ENCODE data around the gene NRXN3.

Gene NRXN3

DNA sequence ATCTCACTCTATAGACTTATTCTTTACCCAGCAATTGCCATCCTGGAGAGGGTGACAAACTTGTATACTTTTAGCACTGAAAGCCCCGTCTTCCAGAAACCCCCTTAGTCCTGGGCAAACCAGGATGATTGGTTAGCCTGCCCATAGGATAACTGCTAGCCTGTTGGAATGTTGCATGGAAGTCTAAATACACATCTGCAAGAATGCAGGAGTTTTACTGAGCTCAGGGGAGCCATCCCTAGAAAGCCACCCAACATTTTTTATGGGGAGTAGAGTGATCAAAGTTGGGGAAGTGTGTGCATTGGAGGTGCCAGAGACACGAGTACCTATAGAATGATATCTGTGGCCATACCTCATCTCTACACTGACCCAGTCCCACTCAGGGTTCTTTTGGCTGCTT, 155.7 kb downstream of the NRXN3 start:
- ChIA-PET POLR2A (no interaction called here), CTCF (no interaction called here)
- no peak for DNase-seq (ENCODE audit: extremely low spot score)
- no peak for TF ChIP-seq CTCF (IDR thresholded peaks at IDR 0.05; ENCODE audit: control extremely low read depth, extremely low read depth, low read depth, missing control alignments)

- POLR2A ChIA-PET: no interaction called here
- no peak for TF ChIP-seq CTCF (IDR thresholded peaks at IDR 0.05; ENCODE audit: control extremely low read depth, extremely low read depth, low read depth, missing control alignments)
- CTCF ChIA-PET: interaction anchor here (1.0 to 1.5 kb wide), 2 partner anchors 12 to 29 kb away, joined by 3 read pairs; no protein-coding TSS in a partner anchor
- DNase-seq (ENCODE audit: extremely low spot score): no peak
Observed at GRCh38 chr14:78327426-78328221, 157.5 kb downstream of the NRXN3 start.

DNA sequence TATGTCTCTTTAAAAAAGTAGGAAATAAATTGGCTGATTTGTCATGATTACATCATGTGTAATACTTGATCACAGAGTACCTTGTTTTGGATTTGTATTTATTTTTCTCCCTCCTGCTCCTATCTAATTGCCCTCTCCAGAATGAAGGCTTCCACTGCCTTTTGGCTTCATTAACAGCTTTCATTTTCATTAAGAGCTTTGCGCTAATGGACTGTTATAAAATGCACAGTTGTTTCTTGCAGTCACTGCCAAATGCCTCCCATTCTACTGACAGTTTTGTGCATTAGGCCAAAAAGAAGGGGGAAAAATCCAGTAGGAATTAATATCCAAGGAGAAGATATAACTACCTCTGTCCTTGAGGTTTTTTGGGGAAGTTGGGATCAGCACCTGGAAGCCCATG, 159.2 kb downstream of the NRXN3 start:
- ChIA-PET CTCF (no interaction called here), POLR2A (no interaction called here)
- TF ChIP-seq CTCF (IDR thresholded peaks at IDR 0.05; ENCODE audit: control extremely low read depth, extremely low read depth, low read depth, missing control alignments): no peak
- no peak for DNase-seq (ENCODE audit: extremely low spot score)

DNA sequence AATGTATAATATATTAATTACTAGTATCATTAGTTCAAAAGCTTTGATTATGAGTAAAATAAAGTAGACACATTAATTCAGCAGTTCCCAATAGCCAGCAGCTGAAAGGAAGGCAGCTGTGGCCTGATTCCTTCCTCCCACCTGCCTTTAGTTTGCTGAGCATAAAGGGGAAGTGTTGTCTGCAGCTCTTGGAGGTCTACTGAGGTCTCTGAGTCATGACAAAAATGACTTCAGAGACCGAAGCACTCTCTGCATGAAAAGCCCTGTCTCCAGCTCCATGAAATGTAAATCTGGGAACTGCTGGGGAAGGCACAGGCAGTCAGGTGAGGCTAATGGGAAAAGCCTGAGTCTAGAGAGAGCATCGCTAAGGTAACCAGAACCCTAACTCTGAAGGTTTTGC, 165.4 kb downstream of the NRXN3 start:
- ChIA-PET POLR2A (no interaction called here), CTCF (interaction anchor here (1.2 kb wide), 1 partner anchor 22 kb away, joined by 3 read pairs; no protein-coding TSS in a partner anchor)
- DNase-seq (ENCODE audit: extremely low spot score): no peak
- TF ChIP-seq CTCF (IDR thresholded peaks at IDR 0.05; ENCODE audit: control extremely low read depth, extremely low read depth, low read depth, missing control alignments): no peak

DNA sequence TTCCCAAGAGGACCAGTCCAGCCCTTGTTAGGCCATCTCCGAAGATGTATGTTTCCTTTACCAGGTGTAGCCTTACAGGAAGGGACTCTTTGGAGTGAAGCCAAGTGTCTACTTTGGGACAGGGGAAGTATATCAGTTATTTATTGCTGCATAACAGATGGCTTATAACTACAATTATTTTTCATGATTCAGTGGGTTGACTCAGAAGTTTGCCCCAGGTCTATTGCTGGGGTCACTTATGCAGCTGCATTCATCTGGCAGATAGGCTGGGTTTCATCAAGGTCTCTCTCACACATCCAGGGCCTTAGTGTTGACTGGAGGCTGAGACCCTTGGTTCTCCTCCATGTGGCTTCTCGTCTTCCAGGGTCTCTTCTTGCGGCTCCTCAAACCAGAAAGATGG, 170.1 kb downstream of the NRXN3 start:
- TF ChIP-seq CTCF (IDR thresholded peaks at IDR 0.05; ENCODE audit: control extremely low read depth, extremely low read depth, low read depth, missing control alignments): no peak
- no peak for DNase-seq (ENCODE audit: extremely low spot score)
- CTCF ChIA-PET: no interaction called here
- POLR2A ChIA-PET: no interaction called here

- DNase-seq (ENCODE audit: extremely low spot score): no peak
- CTCF ChIA-PET: no interaction called here
- no peak for TF ChIP-seq CTCF (IDR thresholded peaks at IDR 0.05; ENCODE audit: control extremely low read depth, extremely low read depth, low read depth, missing control alignments)
- POLR2A ChIA-PET: no interaction called here
Observed at GRCh38 chr14:78341827-78342389, 171.7 kb downstream of the NRXN3 start.
